GM10248 (cell line): Measurements from ENCODE around the gene CCDC184.
"Not testable (repeated sequence)": the region's sequence is repeated elsewhere in the genome, so short reads cannot be mapped to it uniquely, and the experiment has no call there.

Experiments used
- CTCF ChIA-PET: fragments of 300-600 bp; sonication (Branson Sonifier 250); formaldehyde crosslinking; extraction: SDS; loops from one replicate; lab custom pipeline; 2021; ENCODE audit warnings: antibody characterized with exemption; lab: Yijun Ruan, JAX
- POLR2A ChIA-PET: fragments of 350-650 bp; sonication (Branson Sonifier 250); formaldehyde crosslinking; extraction: SDS; loops from one replicate; lab custom pipeline; 2020; ENCODE audit warnings: antibody characterized with exemption; lab: Yijun Ruan, JAX
- DNase-seq: peaks from one replicate; pipeline ENCODE4 v3.0.0; 2012; ENCODE audit errors: extremely low spot score
- TF ChIP-seq, protein P1 (sequence below): IDR thresholded peaks from 2 replicates; pipeline ENCODE4 v1.5.1; 2012; ENCODE audit warnings: mild to moderate bottlenecking, low read depth; ENCODE audit errors: extremely low read depth, missing control alignments, control extremely low read depth

Gene CCDC184

DNA sequence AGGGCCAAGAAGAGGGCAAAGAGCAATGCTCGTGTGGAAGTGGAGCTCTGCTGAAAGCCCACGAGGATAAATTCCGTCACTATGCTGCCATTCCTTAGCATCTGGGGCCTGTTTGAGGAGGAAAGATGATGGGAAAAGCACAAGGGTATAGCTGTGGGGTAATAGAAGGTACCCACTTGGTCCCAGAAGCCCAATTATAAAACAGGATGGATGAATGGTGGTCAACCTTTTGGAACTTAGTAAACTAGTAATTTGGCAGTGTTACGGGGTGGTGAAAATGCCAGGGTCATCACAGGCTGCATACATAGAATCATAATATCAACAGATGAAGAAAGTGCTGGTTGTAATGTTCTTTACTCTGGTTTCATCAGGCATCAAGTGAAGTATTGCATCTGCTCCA is 19.7 kb downstream of the CCDC184 start, which contains the start of gene OR10AD1:
OR10AD1 (minus strand) TSS at position 101 of the 400 bp plus-strand sequence; CDS start at position 101, 0 bp downstream.
- ChIA-PET CTCF (no interaction called here), POLR2A (no interaction called here)
- no peak for DNase-seq
- TF ChIP-seq, protein P1, sequence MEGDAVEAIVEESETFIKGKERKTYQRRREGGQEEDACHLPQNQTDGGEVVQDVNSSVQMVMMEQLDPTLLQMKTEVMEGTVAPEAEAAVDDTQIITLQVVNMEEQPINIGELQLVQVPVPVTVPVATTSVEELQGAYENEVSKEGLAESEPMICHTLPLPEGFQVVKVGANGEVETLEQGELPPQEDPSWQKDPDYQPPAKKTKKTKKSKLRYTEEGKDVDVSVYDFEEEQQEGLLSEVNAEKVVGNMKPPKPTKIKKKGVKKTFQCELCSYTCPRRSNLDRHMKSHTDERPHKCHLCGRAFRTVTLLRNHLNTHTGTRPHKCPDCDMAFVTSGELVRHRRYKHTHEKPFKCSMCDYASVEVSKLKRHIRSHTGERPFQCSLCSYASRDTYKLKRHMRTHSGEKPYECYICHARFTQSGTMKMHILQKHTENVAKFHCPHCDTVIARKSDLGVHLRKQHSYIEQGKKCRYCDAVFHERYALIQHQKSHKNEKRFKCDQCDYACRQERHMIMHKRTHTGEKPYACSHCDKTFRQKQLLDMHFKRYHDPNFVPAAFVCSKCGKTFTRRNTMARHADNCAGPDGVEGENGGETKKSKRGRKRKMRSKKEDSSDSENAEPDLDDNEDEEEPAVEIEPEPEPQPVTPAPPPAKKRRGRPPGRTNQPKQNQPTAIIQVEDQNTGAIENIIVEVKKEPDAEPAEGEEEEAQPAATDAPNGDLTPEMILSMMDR, result no peak

DNA sequence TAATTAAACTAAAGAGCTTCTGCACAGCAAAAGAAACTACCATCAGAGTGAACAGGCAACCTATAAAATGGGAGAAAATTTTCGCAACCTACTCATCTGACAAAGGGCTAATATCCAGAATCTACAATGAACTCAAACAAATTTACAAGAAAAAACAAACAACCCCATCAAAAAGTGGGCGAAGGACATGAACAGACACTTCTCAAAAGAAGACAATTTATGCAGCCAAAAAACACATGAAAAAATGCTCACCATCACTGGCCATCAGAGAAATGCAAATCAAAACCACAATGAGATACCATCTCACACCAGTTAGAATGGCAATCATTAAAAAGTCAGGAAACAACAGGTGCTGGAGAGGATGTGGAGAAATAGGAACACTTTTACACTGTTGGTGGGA is 26.1 kb downstream of the CCDC184 start:
- DNase-seq, CTCF ChIA-PET, POLR2A ChIA-PET: not testable (repeated sequence)

DNA sequence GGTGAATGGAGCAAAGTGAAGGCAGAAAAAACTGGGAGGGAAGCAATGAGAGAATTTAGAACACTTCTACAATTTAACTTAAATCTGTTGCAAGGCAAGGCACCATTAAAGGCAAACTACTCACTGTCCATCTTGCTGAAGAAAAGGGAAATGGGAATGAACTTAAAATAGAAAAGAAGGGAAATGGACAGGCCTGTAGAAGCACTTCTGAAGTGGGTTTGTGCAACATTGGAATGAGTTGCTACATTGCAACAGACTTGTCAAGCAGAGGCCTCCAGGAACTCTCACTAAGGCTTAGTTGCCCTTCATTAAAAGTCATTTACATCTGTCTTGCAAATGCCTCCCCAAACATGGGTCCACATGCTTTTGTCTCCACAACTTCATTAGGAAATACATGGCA is 33.3 kb downstream of the CCDC184 start:
- POLR2A ChIA-PET, result no interaction called here
- TF ChIP-seq, protein P1, result no peak
- DNase-seq, result no peak
- CTCF ChIA-PET, result no interaction called here

DNA sequence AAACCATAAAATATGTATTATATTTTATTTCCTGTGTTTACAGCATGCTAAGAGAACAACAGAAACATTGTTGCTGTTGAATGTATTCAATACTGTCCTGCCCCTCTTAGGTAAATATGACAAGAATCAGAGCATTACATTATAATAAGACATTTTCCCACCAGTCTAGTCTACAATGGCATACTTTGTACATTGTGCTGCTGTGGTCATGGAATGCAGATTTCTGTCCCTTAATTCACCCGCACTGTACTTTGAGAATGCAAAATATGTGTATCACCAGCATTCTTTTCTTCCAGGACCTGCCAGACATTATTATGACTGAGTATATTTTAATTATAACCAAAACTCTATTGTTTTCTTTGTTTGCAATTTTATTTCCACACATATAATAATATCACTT is 36.2 kb downstream of the CCDC184 start:
- CTCF ChIA-PET, result no interaction called here
- TF ChIP-seq, protein P1, result no peak
- POLR2A ChIA-PET, result no interaction called here
- DNase-seq, result no peak

DNA sequence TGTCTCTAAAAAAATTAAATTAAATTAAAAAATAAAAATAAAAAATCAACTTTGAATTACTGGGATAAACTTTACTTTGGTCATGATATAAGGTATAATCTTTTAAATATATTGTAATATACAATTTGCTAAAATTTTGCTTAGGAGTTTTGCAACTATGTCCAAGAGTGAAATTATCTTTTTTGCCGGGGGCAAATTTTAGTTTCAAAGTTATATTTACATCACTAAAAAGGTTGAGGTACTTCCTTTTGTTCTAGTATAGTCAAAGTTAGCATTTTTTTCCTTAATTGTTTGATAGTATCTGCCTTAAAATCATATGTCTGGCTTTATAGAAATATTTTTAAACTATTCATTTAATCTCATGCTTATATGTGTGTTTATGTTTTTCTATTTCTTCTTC is 37.3 kb downstream of the CCDC184 start:
- POLR2A ChIA-PET, result no interaction called here
- CTCF ChIA-PET, result no interaction called here
- no peak for DNase-seq
- TF ChIP-seq, protein P1, result no peak

DNA sequence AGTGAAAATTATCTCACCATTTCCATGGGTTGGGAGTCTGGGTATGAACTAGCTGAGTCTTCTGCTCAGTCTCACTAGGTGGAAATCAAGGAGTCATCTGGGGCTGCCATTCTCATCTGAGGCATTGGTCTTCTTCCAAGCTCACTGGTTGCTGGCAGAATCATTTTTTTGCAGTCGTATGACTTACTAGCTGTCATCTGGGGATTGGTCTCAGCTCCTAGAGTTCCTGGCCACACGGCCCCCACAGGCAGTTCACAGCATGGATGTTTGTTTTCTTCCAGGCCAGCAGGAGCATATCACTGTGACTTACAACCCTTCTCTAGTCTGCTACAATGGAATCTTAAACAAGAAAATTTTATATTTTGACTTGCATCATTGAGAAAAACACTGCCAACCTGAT is 38.2 kb downstream of the CCDC184 start:
- no peak for DNase-seq
- TF ChIP-seq, protein P1, result no peak
- POLR2A ChIA-PET, result no interaction called here
- CTCF ChIA-PET, result no interaction called here

DNA sequence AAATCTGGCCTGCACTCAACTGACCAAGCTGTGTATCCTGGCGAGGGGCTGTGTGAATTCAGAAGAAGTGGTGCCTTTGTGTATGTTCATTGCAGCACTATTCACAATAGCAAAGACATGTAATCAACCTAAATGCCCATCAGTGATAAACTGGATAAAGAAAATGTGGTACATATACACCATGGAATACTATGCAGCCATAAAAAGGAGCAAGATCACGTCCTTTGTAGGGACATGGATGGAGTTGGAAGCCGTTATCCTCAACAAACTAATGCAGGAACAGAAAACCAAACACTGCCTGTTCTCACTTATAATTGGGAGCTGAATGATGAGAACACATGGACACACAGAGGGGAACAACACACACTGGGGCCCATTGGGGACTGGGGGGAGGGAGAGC is 41.1 kb downstream of the CCDC184 start:
- CTCF ChIA-PET, POLR2A ChIA-PET, DNase-seq: not testable (repeated sequence)

DNA sequence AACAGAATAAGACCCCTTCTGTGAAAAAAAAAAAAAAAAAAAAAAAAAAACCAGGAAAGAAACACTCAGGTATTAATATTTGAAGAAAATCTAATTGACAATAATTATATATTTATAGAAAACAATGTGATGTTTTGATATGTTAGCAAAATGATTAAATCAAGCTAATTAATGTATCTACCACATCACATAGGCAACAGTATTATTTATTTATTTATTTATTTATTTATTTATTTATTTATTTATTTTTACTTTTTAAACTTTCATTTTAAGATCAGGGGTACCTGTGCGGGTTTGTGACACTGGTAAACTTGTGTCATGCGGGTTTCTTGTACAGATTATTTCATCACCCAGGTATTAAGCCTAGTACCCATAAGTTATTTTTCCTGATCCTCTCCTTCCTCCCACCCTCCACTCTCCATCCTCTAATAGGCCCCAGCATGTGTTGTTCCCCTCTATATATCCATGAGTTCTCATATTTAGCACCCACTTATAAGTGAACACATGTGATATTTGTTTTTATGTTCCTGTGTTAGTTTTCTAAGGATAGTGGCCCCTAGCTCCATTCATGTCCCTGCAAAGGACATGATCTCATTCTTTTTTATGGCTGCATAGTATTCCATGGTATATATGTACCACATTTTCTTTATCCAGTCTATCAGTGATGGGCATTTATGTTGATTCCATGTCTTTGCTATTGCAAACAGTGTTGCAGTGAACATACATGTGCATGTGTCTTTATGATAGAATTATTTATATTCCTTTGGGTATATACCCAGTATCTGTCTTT is 47.9 kb downstream of the CCDC184 start:
- POLR2A ChIA-PET, DNase-seq: not testable (repeated sequence)
- CTCF ChIA-PET, result interaction anchor here (2.2 kb wide), 1 partner anchor 8 kb away, joined by 4 read pairs; no protein-coding TSS in a partner anchor
